Measurements from ENCODE around the gene FAM107B. TPM values are rescaled to one million over a fixed set of nuclear protein-coding genes. Genes with fewer than 3 reads are reported as not detected.

Gene FAM107B
- total and polyA plus RNA-seq, 2 of the 8 experiments (the other 6 are each of a cell fraction or from before 2014, with no cell fraction given), result 7.5 to 28.1 TPM

DNA sequence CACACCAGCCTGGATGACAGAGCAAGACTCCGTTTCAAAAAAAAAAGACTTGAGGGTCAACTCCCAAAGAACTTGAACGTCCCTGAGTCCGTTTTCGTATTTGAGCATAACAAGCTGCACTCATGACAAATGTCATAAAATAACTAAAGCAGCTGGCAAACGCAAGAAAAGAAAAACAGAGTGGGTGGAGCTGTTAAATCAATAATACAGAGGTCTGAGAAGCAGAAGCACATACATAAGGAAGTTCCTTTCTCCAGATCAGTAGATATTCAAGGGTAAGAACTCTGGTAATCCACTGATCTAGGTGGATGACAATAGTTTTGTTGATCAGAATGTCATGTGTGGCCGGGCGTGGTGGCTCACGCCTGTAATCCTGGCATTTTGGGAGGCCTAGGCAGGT is 150.1 kb downstream of the FAM107B start:
- CTCF ChIA-PET (ENCODE audit: partially characterized antibody), result interaction anchor here (1.2 kb wide), 1 partner anchor 67 kb away, joined by 3 read pairs; no protein-coding TSS in a partner anchor

More for the DNA sequence above, 150.1 kb downstream of the FAM107B start:
- Histone ChIP-seq H4K5ac (ENCODE audit: insufficient read length, low read depth, low read length) (no peak overlapping the region), H2AFZ (ENCODE audit: low read length) (no peak overlapping the region; the same call in 1 of the 2 replicates), H3K14ac (ENCODE audit: insufficient read length) (no peak overlapping the region), H3K4me1 (replicated peaks in 1 of 4; ENCODE audit: control insufficient read depth in 3 of 4, insufficient read depth in 4 of 4, low read length in 3 of 4) (no peaks in the 10 kb centered on the region), H2BK20ac (ENCODE audit: low read length) (no peak overlapping the region), H3K56ac (replicated peaks; ENCODE audit: insufficient read length, low read depth, low read length) (no peak overlapping the region), H2AK5ac (ENCODE audit: low read depth, low read length) (no peak overlapping the region), H4K8ac (ENCODE audit: extremely low read depth, insufficient read depth, low read length) (no peak overlapping the region), H3K27ac (ENCODE audit: low read depth, low read length) (no peak overlapping the region), H3K79me1 (ENCODE audit: low read depth, low read length) (no peaks in the 10 kb centered on the region), H2BK5ac (ENCODE audit: low read depth, low read length) (no peak overlapping the region), H3K9ac (replicated peaks in 1 of 4; ENCODE audit: extremely low read depth in 1 of 4, low read depth in 3 of 4, low read length in 3 of 4) (no peak overlapping the region), H3K23me2 (ENCODE audit: low read depth, low read length) (no peaks in the 10 kb centered on the region), H3K36me3 (ENCODE audit: control insufficient read depth in 2 of 4, insufficient read depth in 4 of 4, low read length in 3 of 4) (no peaks in the 10 kb centered on the region), H3K4ac (replicated peaks; ENCODE audit: insufficient read length, low read depth, low read length) (no peak overlapping the region), H3K79me2 (ENCODE audit: control insufficient read depth in 1 of 2, insufficient read depth in 2 of 2, low read length in 2 of 2) (no peaks in the 10 kb centered on the region), H4K20me1 (replicated peaks in 1 of 2; ENCODE audit: control insufficient read depth in 1 of 2, insufficient read depth in 2 of 2, low read length in 2 of 2) (no peaks in the 10 kb centered on the region), H4K91ac (replicated peaks; ENCODE audit: insufficient read length, low read length) (no peak overlapping the region), H3K9me3 (ENCODE audit: insufficient read depth in 2 of 2, low read depth in 1 of 2, low read length in 1 of 2) (no peaks in the 10 kb centered on the region), H3K23ac (ENCODE audit: insufficient read length) (no peak overlapping the region), H2BK12ac (ENCODE audit: low read depth, low read length) (no peak overlapping the region), H3K27me3 (replicated peaks in 1 of 4; ENCODE audit: control insufficient read depth in 3 of 4, extremely low read depth in 1 of 4, insufficient read depth in 3 of 4, low read length in 3 of 4) (peaks cover 0 to 1% (median 0%) of the 10 kb centered on the region in 4 experiments; a peak in 1 of 7 replicates), H2BK15ac (ENCODE audit: low read length) (no peak overlapping the region), H3K4me2 (ENCODE audit: insufficient read depth in 1 of 2, low read depth in 2 of 2, low read length in 2 of 2) (no peak overlapping the region), H2BK120ac (replicated peaks; ENCODE audit: low read depth, low read length) (no peak overlapping the region), H3K18ac (ENCODE audit: extremely low read depth, low read length) (no peak overlapping the region), H3K4me3 (ENCODE audit: extremely low read depth in 1 of 4, insufficient read depth in 2 of 4, low read depth in 3 of 4, low read length in 4 of 4) (no peak overlapping the region)
- no peak for DNase-seq (ENCODE audit: low read depth in 1 of 2, low spot score in 2 of 2)
- 90% methylated on average over 8 of the region's 8 CpGs; no CpG with 5 or more reads in 1 of the 2 experiments for WGBS, 2 experiments (ENCODE audit: extremely low coverage in 1 of 2, insufficient coverage in 1 of 2, insufficient read length in 1 of 2, insufficient replicate concordance in 2 of 2, low coverage in 1 of 2, low lambda C conversion rate in 2 of 2, missing lambda C conversion rate in 1 of 2)
- TF ChIP-seq POLR2A (IDR thresholded peaks at IDR 0.05; ENCODE audit: control extremely low read depth in 1 of 2, low read depth in 2 of 2, low read length in 2 of 2), result no peak
- TF ChIP-seq CREB1 (IDR thresholded peaks at IDR 0.05), result no peak
- FAIRE-seq, result no peak
- POLR2A ChIA-PET (ENCODE audit: partially characterized antibody), result interaction anchor here (1.3 kb wide), 1 partner anchor 15 kb away, joined by 3 read pairs; no protein-coding TSS in a partner anchor

All from H1 (cell line).